HG03280 (cell line): ENCODE data around the gene DCPS.
"Not testable (repeated sequence)": the region's sequence is repeated elsewhere in the genome, so short reads cannot be mapped to it uniquely, and the experiment has no call there.

Experiments
- ATAC-seq: cut with Tn5 transposase; IDR thresholded peaks from one replicate; pipeline ENCODE4 v1.9.1; 2021; ENCODE audit warnings: mild to moderate bottlenecking, moderate library complexity; ENCODE audit not compliant: unreplicated experiment

DCPS gene

GRCh38 chr11:126288237-126288636 lies 15.6 kb upstream of the DCPS start:
- no peak for ATAC-seq

- ATAC-seq = no peak
Measured at GRCh38 chr11:126290887-126291286, 13.0 kb upstream of the DCPS start.

GRCh38 chr11:126293726-126294125 lies 10.1 kb upstream of the DCPS start:
- ATAC-seq = no peak

- no peak for ATAC-seq
Measured at GRCh38 chr11:126297004-126297403, 6.9 kb upstream of the DCPS start.

- no peak for ATAC-seq
Measured at GRCh38 chr11:126304457-126305075, 706 bp downstream of the DCPS start.

GRCh38 chr11:126305699-126306098 lies 1.8 kb downstream of the DCPS start:
- ATAC-seq = peak; percentile 67

GRCh38 chr11:126307706-126308105 lies 3.8 kb downstream of the DCPS start:
- no peak for ATAC-seq

- no peak for ATAC-seq
Measured at GRCh38 chr11:126308271-126308671, 4.4 kb downstream of the DCPS start.

- not testable (repeated sequence) for ATAC-seq
Measured at GRCh38 chr11:126308771-126309170, 4.9 kb downstream of the DCPS start.

GRCh38 chr11:126310200-126310991 lies 6.5 kb downstream of the DCPS start:
- ATAC-seq = peak; percentile 40

GRCh38 chr11:126310992-126311310 lies 7.1 kb downstream of the DCPS start:
- ATAC-seq = no peak

GRCh38 chr11:126311401-126312291 lies 7.8 kb downstream of the DCPS start:
- peak; percentile 61 for ATAC-seq

- ATAC-seq = no peak
Measured at GRCh38 chr11:126312961-126313360, 9.1 kb downstream of the DCPS start.

- ATAC-seq = no peak
Measured at GRCh38 chr11:126313826-126314225, 10.0 kb downstream of the DCPS start.

- no peak for ATAC-seq
Measured at GRCh38 chr11:126317432-126317755, 13.5 kb downstream of the DCPS start.

GRCh38 chr11:126317756-126318573 lies 14.1 kb downstream of the DCPS start:
- no peak for ATAC-seq

- no peak for ATAC-seq
Measured at GRCh38 chr11:126318574-126319373, 14.9 kb downstream of the DCPS start.

- ATAC-seq = no peak
Measured at GRCh38 chr11:126319374-126319740, 15.5 kb downstream of the DCPS start.

GRCh38 chr11:126322996-126323395 lies 19.1 kb downstream of the DCPS start:
- ATAC-seq = no peak
